ENCODE results near the gene ZSWIM6.

GRCh38 chr5:61330845-61331406 lies 1.1 kb upstream of the ZSWIM6 start:
- no peak for TF ChIP-seq EZH2 (IDR thresholded peaks at IDR 0.05; ENCODE audit: low read length, unreplicated experiment)
- no peak for TF ChIP-seq CTCF (conservative IDR thresholded peaks at IDR 0.05; ENCODE audit: low read depth, low read length)

Data from PC-3 (cell line).